CMK (cell line): ENCODE data around the gene N4BP2L2.

ENCODE experiments used
- DNase-seq: peaks from one replicate; pipeline ENCODE4 v3.0.0-alpha.2; 2010; ENCODE audit warnings: low read depth

N4BP2L2 gene

GRCh38 chr13:32426191-32426989 is 112.2 kb downstream of the N4BP2L2 start:
- DNase-seq, result no peak

- DNase-seq, result no peak
Measured at GRCh38 chr13:32425158-32425557, 113.4 kb downstream of the N4BP2L2 start.

- peak; percentile 56 for DNase-seq
Measured at GRCh38 chr13:32423592-32423991, 115.0 kb downstream of the N4BP2L2 start.

- DNase-seq, result no peak
Measured at GRCh38 chr13:32419862-32420261, 118.7 kb downstream of the N4BP2L2 start.

GRCh38 chr13:32417995-32418394 is 120.6 kb downstream of the N4BP2L2 start:
- DNase-seq, result no peak

GRCh38 chr13:32415019-32415418 is 123.6 kb downstream of the N4BP2L2 start:
- DNase-seq, result no peak

GRCh38 chr13:32414580-32414979 is 124.0 kb downstream of the N4BP2L2 start:
- no peak for DNase-seq

- no peak for DNase-seq
Measured at GRCh38 chr13:32413284-32413683, 125.3 kb downstream of the N4BP2L2 start.

- DNase-seq, result no peak
Measured at GRCh38 chr13:32409561-32410421, 128.8 kb downstream of the N4BP2L2 start.

- no peak for DNase-seq
Measured at GRCh38 chr13:32409001-32409313, 129.6 kb downstream of the N4BP2L2 start.

- no peak for DNase-seq
Measured at GRCh38 chr13:32408296-32409000, 130.1 kb downstream of the N4BP2L2 start.

- DNase-seq, result no peak
Measured at GRCh38 chr13:32407854-32408253, 130.7 kb downstream of the N4BP2L2 start.

GRCh38 chr13:32403108-32403507 is 135.5 kb downstream of the N4BP2L2 start:
- no peak for DNase-seq

GRCh38 chr13:32391101-32391619 is 147.4 kb downstream of the N4BP2L2 start:
- no peak for DNase-seq

GRCh38 chr13:32390484-32390883 is 148.1 kb downstream of the N4BP2L2 start:
- no peak for DNase-seq

- no peak for DNase-seq
Measured at GRCh38 chr13:32390048-32390447, 148.5 kb downstream of the N4BP2L2 start.

- no peak for DNase-seq
Measured at GRCh38 chr13:32385410-32385809, 153.2 kb downstream of the N4BP2L2 start.

- DNase-seq, result no peak
Measured at GRCh38 chr13:32384702-32385101, 153.9 kb downstream of the N4BP2L2 start.

- no peak for DNase-seq
Measured at GRCh38 chr13:32383836-32384618, 154.6 kb downstream of the N4BP2L2 start.
